ENCODE measurements around the gene ZNF763.

Gene ZNF763

GRCh38 chr19:11970174-11970573, 5.3 kb downstream of the ZNF763 start:
- WGBS, 2 experiments: no CpG with 5 or more reads among the region's 1 CpG

GRCh38 chr19:11971041-11971440, 6.2 kb downstream of the ZNF763 start:
- no peak overlapping the region for H3K4me3 ChIP-seq (ENCODE audit: insufficient read depth, low read depth, low read length)
- H3K27ac ChIP-seq (ENCODE audit: insufficient read depth, low read depth, low read length, poor library complexity, severe bottlenecking): no peak overlapping the region
- H3K36me3 ChIP-seq (ENCODE audit: control insufficient read depth, insufficient read depth, low read length): no peaks in the 10 kb centered on the region
- 70 to 100% methylated on average over 1 to 2 of the region's 2 CpGs for WGBS, 2 experiments
- no peaks in the 10 kb centered on the region for H3K4me1 ChIP-seq (ENCODE audit: control insufficient read depth, insufficient read depth, low read length)
- H3K27me3 ChIP-seq (ENCODE audit: control insufficient read depth, insufficient read depth, low read length, poor library complexity, severe bottlenecking): no peaks in the 10 kb centered on the region
- no peaks in the 10 kb centered on the region for H3K9me3 ChIP-seq (ENCODE audit: control insufficient read depth, low read length)

More at GRCh38 chr19:11970174-11970573, 5.3 kb downstream of the ZNF763 start:
- Histone ChIP-seq H3K9me3 (ENCODE audit: control insufficient read depth, low read length) (no peaks in the 10 kb centered on the region), H3K36me3 (ENCODE audit: control insufficient read depth, insufficient read depth, low read length) (no peaks in the 10 kb centered on the region), H3K27ac (ENCODE audit: insufficient read depth, low read depth, low read length, poor library complexity, severe bottlenecking) (no peak overlapping the region), H3K27me3 (ENCODE audit: control insufficient read depth, insufficient read depth, low read length, poor library complexity, severe bottlenecking) (peaks cover 3% of the 10 kb centered on the region), H3K4me1 (ENCODE audit: control insufficient read depth, insufficient read depth, low read length) (no peaks in the 10 kb centered on the region), H3K4me3 (ENCODE audit: insufficient read depth, low read depth, low read length) (no peak overlapping the region)

GRCh38 chr19:11973019-11973810, 8.4 kb downstream of the ZNF763 start:
- H3K27me3 ChIP-seq (ENCODE audit: control insufficient read depth, insufficient read depth, low read length, poor library complexity, severe bottlenecking): no peaks in the 10 kb centered on the region
- no peaks in the 10 kb centered on the region for H3K4me1 ChIP-seq (ENCODE audit: control insufficient read depth, insufficient read depth, low read length)
- WGBS, 2 experiments: 73 to 78% methylated on average over 3 of the region's 5 CpGs
- H3K9me3 ChIP-seq (ENCODE audit: control insufficient read depth, low read length): no peaks in the 10 kb centered on the region
- H3K27ac ChIP-seq (ENCODE audit: insufficient read depth, low read depth, low read length, poor library complexity, severe bottlenecking): no peak overlapping the region
- H3K4me3 ChIP-seq (ENCODE audit: insufficient read depth, low read depth, low read length): no peak overlapping the region
- peaks cover 6% of the 10 kb centered on the region for H3K36me3 ChIP-seq (ENCODE audit: control insufficient read depth, insufficient read depth, low read length)

- 88 to 93% methylated on average over 8 to 9 of the region's 9 CpGs for WGBS, 2 experiments
- Histone ChIP-seq H3K4me3 (ENCODE audit: insufficient read depth, low read depth, low read length) (no peak overlapping the region), H3K36me3 (ENCODE audit: control insufficient read depth, insufficient read depth, low read length) (peaks cover 13% of the 10 kb centered on the region)
Measured at GRCh38 chr19:11978492-11979100, 13.8 kb downstream of the ZNF763 start.

GRCh38 chr19:11979527-11979926, 14.7 kb downstream of the ZNF763 start:
- Histone ChIP-seq H3K9me3 (ENCODE audit: control insufficient read depth, low read length) (peaks cover 3% of the 10 kb centered on the region), H3K27ac (ENCODE audit: insufficient read depth, low read depth, low read length, poor library complexity, severe bottlenecking) (no peak overlapping the region), H3K27me3 (ENCODE audit: control insufficient read depth, insufficient read depth, low read length, poor library complexity, severe bottlenecking) (no peaks in the 10 kb centered on the region), H3K4me3 (ENCODE audit: insufficient read depth, low read depth, low read length) (no peak overlapping the region), H3K4me1 (ENCODE audit: control insufficient read depth, insufficient read depth, low read length) (no peaks in the 10 kb centered on the region), H3K36me3 (ENCODE audit: control insufficient read depth, insufficient read depth, low read length) (peaks cover 13% of the 10 kb centered on the region)
- WGBS, 2 experiments: 94 to 96% methylated on average over 4 of the region's 4 CpGs

More at GRCh38 chr19:11978492-11979100, 13.8 kb downstream of the ZNF763 start:
- Histone ChIP-seq H3K9me3 (ENCODE audit: control insufficient read depth, low read length) (peaks cover 3% of the 10 kb centered on the region), H3K27me3 (ENCODE audit: control insufficient read depth, insufficient read depth, low read length, poor library complexity, severe bottlenecking) (no peaks in the 10 kb centered on the region), H3K4me1 (ENCODE audit: control insufficient read depth, insufficient read depth, low read length) (no peaks in the 10 kb centered on the region), H3K27ac (ENCODE audit: insufficient read depth, low read depth, low read length, poor library complexity, severe bottlenecking) (no peak overlapping the region)

GRCh38 chr19:11982526-11982925, 17.7 kb downstream of the ZNF763 start:
- 85 to 90% methylated on average over 4 of the region's 4 CpGs for WGBS, 2 experiments
- Histone ChIP-seq H3K4me3 (ENCODE audit: insufficient read depth, low read depth, low read length) (no peak overlapping the region), H3K27ac (ENCODE audit: insufficient read depth, low read depth, low read length, poor library complexity, severe bottlenecking) (no peak overlapping the region), H3K9me3 (ENCODE audit: control insufficient read depth, low read length) (peaks cover 3% of the 10 kb centered on the region), H3K36me3 (ENCODE audit: control insufficient read depth, insufficient read depth, low read length) (peaks cover 9% of the 10 kb centered on the region), H3K27me3 (ENCODE audit: control insufficient read depth, insufficient read depth, low read length, poor library complexity, severe bottlenecking) (no peaks in the 10 kb centered on the region), H3K4me1 (ENCODE audit: control insufficient read depth, insufficient read depth, low read length) (no peaks in the 10 kb centered on the region)

GRCh38 chr19:11984986-11985385, 20.1 kb downstream of the ZNF763 start:
- Histone ChIP-seq H3K27me3 (ENCODE audit: control insufficient read depth, insufficient read depth, low read length, poor library complexity, severe bottlenecking) (no peaks in the 10 kb centered on the region), H3K4me1 (ENCODE audit: control insufficient read depth, insufficient read depth, low read length) (no peaks in the 10 kb centered on the region), H3K9me3 (ENCODE audit: control insufficient read depth, low read length) (no peaks in the 10 kb centered on the region), H3K4me3 (ENCODE audit: insufficient read depth, low read depth, low read length) (no peak overlapping the region), H3K36me3 (ENCODE audit: control insufficient read depth, insufficient read depth, low read length) (no peaks in the 10 kb centered on the region), H3K27ac (ENCODE audit: insufficient read depth, low read depth, low read length, poor library complexity, severe bottlenecking) (no peak overlapping the region)
- WGBS, 2 experiments: 49 to 56% methylated on average over 5 of the region's 5 CpGs

- Histone ChIP-seq H3K9me3 (ENCODE audit: control insufficient read depth, low read length) (no peaks in the 10 kb centered on the region), H3K27ac (ENCODE audit: insufficient read depth, low read depth, low read length, poor library complexity, severe bottlenecking) (no peak overlapping the region), H3K27me3 (ENCODE audit: control insufficient read depth, insufficient read depth, low read length, poor library complexity, severe bottlenecking) (no peaks in the 10 kb centered on the region), H3K4me1 (ENCODE audit: control insufficient read depth, insufficient read depth, low read length) (no peaks in the 10 kb centered on the region), H3K36me3 (ENCODE audit: control insufficient read depth, insufficient read depth, low read length) (no peaks in the 10 kb centered on the region), H3K4me3 (ENCODE audit: insufficient read depth, low read depth, low read length) (no peak overlapping the region)
- WGBS, 2 experiments: 91 to 95% methylated on average over 17 of the region's 17 CpGs
Measured at GRCh38 chr19:11986754-11987153, 21.9 kb downstream of the ZNF763 start.

- H3K27me3 ChIP-seq (ENCODE audit: control insufficient read depth, insufficient read depth, low read length, poor library complexity, severe bottlenecking): no peaks in the 10 kb centered on the region
- no peaks in the 10 kb centered on the region for H3K36me3 ChIP-seq (ENCODE audit: control insufficient read depth, insufficient read depth, low read length)
- 1% methylated on average over 54 of the region's 54 CpGs for WGBS, 2 experiments
- no peaks in the 10 kb centered on the region for H3K9me3 ChIP-seq (ENCODE audit: control insufficient read depth, low read length)
- H3K4me3 ChIP-seq (ENCODE audit: insufficient read depth, low read depth, low read length): peak overlapping the region; percentile 88
- no peaks in the 10 kb centered on the region for H3K4me1 ChIP-seq (ENCODE audit: control insufficient read depth, insufficient read depth, low read length)
- H3K27ac ChIP-seq (ENCODE audit: insufficient read depth, low read depth, low read length, poor library complexity, severe bottlenecking): peak overlapping the region; percentile 80
Measured at GRCh38 chr19:11987405-11988281, 22.8 kb downstream of the ZNF763 start.

GRCh38 chr19:11989112-11989456, 24.2 kb downstream of the ZNF763 start:
- no peak overlapping the region for H3K27ac ChIP-seq (ENCODE audit: insufficient read depth, low read depth, low read length, poor library complexity, severe bottlenecking)
- H3K9me3 ChIP-seq (ENCODE audit: control insufficient read depth, low read length): no peaks in the 10 kb centered on the region
- H3K4me3 ChIP-seq (ENCODE audit: insufficient read depth, low read depth, low read length): no peak overlapping the region
- no peaks in the 10 kb centered on the region for H3K27me3 ChIP-seq (ENCODE audit: control insufficient read depth, insufficient read depth, low read length, poor library complexity, severe bottlenecking)
- H3K4me1 ChIP-seq (ENCODE audit: control insufficient read depth, insufficient read depth, low read length): no peaks in the 10 kb centered on the region
- no peaks in the 10 kb centered on the region for H3K36me3 ChIP-seq (ENCODE audit: control insufficient read depth, insufficient read depth, low read length)
- 84 to 91% methylated on average over 9 of the region's 9 CpGs for WGBS, 2 experiments
